Cardiac septum (tissue), 1 donor: ENCODE data around the gene VPS33B. TPM values are rescaled to one million over a fixed set of nuclear protein-coding genes. Genes with fewer than 3 reads are reported as not detected.
"Not testable (repeated sequence)": the region's sequence is repeated elsewhere in the genome, so short reads cannot be mapped to it uniquely, and the experiment has no call there.

ENCODE experiments used
- DNase-seq: peaks from one replicate; pipeline ENCODE4 v3.0.0-alpha.2; 2020; ENCODE audit warnings: low spot score
- intact Hi-C: fragments of 100-400 bp; cut with DNase I; formaldehyde crosslinking; loops from one replicate; pipeline ENCODE4 v1.14.0; 2022
- long read RNA-seq: library from polyadenylated mRNA; unstranded; transcript quantifications from one replicate; pipeline ENCODE4 v2.0.0, GENCODE V29; 2021
- total RNA-seq: library from RNA; stranded (reverse); fragmentation: NEBNext Ultra II Directional; extraction: Animal tissue kit (Norgen Biotek cat#: 25700); gene quantifications from one replicate; pipeline ENCODE4 v1.2.1, GENCODE V29; 2021
- donor health status: DM: no; HTN: no; CAD: no.

VPS33B gene
- 6.8 TPM for total RNA-seq
- long read RNA-seq, partial matches to known transcripts, result 2 of 10 reads
- long read RNA-seq, other reads (novel, unspliced or antisense), result 5 of 10 reads

- intact Hi-C loops, result loop anchor here (2.0 kb wide), 1 partner anchor 65 kb away; no protein-coding TSS in a partner anchor
- peak; percentile 94 for DNase-seq
Observed at GRCh38 chr15:91022075-91022831, at the start of gene VPS33B. VPS33B (minus strand) TSS chr15:91022594; CDS start chr15:91022249, 345 bp downstream.

- intact Hi-C loops, result no loop called here
- no peak for DNase-seq
Observed at GRCh38 chr15:91072161-91072560, 49.8 kb upstream of the VPS33B start.

- intact Hi-C loops, result no loop called here
- DNase-seq, result no peak
Observed at GRCh38 chr15:91070872-91071271, 48.5 kb upstream of the VPS33B start.

GRCh38 chr15:91068966-91069365, 46.6 kb upstream of the VPS33B start:
- intact Hi-C loops, result no loop called here
- DNase-seq, result no peak

GRCh38 chr15:91068436-91068835, 46.0 kb upstream of the VPS33B start:
- intact Hi-C loops, result no loop called here
- no peak for DNase-seq

- intact Hi-C loops, result no loop called here
- DNase-seq, result no peak
Observed at GRCh38 chr15:91067036-91067435, 44.6 kb upstream of the VPS33B start.

- DNase-seq, result no peak
- intact Hi-C loops, result no loop called here
Observed at GRCh38 chr15:91065505-91065904, 43.1 kb upstream of the VPS33B start.

GRCh38 chr15:91061997-91062396, 39.6 kb upstream of the VPS33B start:
- DNase-seq, result no peak
- intact Hi-C loops, result no loop called here

- intact Hi-C loops, result no loop called here
- no peak for DNase-seq
Observed at GRCh38 chr15:91061230-91061629, 38.8 kb upstream of the VPS33B start.

- DNase-seq, result no peak
- intact Hi-C loops, result loop anchor here (1.0 to 2.0 kb wide), 2 partner anchors 169 to 215 kb away; no protein-coding TSS in a partner anchor
Observed at GRCh38 chr15:91055548-91056331, 33.3 kb upstream of the VPS33B start.

- no peak for DNase-seq
- intact Hi-C loops, result loop anchor here (2.0 kb wide), 1 partner anchor 216 kb away; no protein-coding TSS in a partner anchor
Observed at GRCh38 chr15:91054816-91055215, 32.4 kb upstream of the VPS33B start.

- intact Hi-C loops, result no loop called here
- no peak for DNase-seq
Observed at GRCh38 chr15:91051248-91051647, 28.9 kb upstream of the VPS33B start.

- DNase-seq, result no peak
- intact Hi-C loops, result no loop called here
Observed at GRCh38 chr15:91050128-91050455, 27.7 kb upstream of the VPS33B start.

GRCh38 chr15:91049378-91050127, 27.2 kb upstream of the VPS33B start:
- no peak for DNase-seq
- intact Hi-C loops, result loop anchor here (2.0 kb wide), 1 partner anchor 91 kb away; no protein-coding TSS in a partner anchor

GRCh38 chr15:91047545-91048199, 25.3 kb upstream of the VPS33B start:
- no peak for DNase-seq
- intact Hi-C loops, result loop anchor here (2.0 kb wide), 1 partner anchor 89 kb away; no protein-coding TSS in a partner anchor

- DNase-seq, intact Hi-C loops: not testable (repeated sequence)
Observed at GRCh38 chr15:91046056-91046455, 23.7 kb upstream of the VPS33B start.

GRCh38 chr15:91045065-91045464, 22.7 kb upstream of the VPS33B start:
- DNase-seq, result no peak
- intact Hi-C loops, result no loop called here

- intact Hi-C loops, result no loop called here
- DNase-seq, result no peak
Observed at GRCh38 chr15:91043202-91043874, 20.9 kb upstream of the VPS33B start.

- no peak for DNase-seq
- intact Hi-C loops, result no loop called here
Observed at GRCh38 chr15:91040856-91041255, 18.5 kb upstream of the VPS33B start.
